ENCODE results near the gene PLPPR2.
A peak's percentile ranks its signal among the peaks of the same experiment; 100 is the strongest.

Gene PLPPR2

GRCh38 chr19:11356074-11356397 is 804 bp downstream of the PLPPR2 start:
- DNase-seq (ENCODE audit: insufficient read length, low spot score) (no peak), FAIRE-seq (no peak)
- no peak for TF ChIP-seq POLR2AphosphoS5 (IDR thresholded peaks at IDR 0.05; ENCODE audit: low read depth, low read length)
- TF ChIP-seq SPI1 (IDR thresholded peaks at IDR 0.05; ENCODE audit: low read depth, low read length), result no peak
- no peak for TF ChIP-seq PAX5 (IDR thresholded peaks at IDR 0.05; ENCODE audit: insufficient read depth, low read length, severe bottlenecking)
- no peak for TF ChIP-seq POU2F2 (IDR thresholded peaks at IDR 0.05; ENCODE audit: low read depth, low read length)
- no peak for TF ChIP-seq POLR2A (IDR thresholded peaks at IDR 0.05; ENCODE audit: low read depth, low read length)
- no peak for TF ChIP-seq TAF1 (IDR thresholded peaks at IDR 0.05; ENCODE audit: low read depth, low read length)

- FAIRE-seq (no peak), DNase-seq (ENCODE audit: insufficient read length, low spot score) (no peak)
- no peak for TF ChIP-seq SPI1 (IDR thresholded peaks at IDR 0.05; ENCODE audit: low read depth, low read length)
- TF ChIP-seq POU2F2 (IDR thresholded peaks at IDR 0.05; ENCODE audit: low read depth, low read length), result no peak
- no peak for TF ChIP-seq TAF1 (IDR thresholded peaks at IDR 0.05; ENCODE audit: low read depth, low read length)
- TF ChIP-seq PAX5 (IDR thresholded peaks at IDR 0.05; ENCODE audit: insufficient read depth, low read length, severe bottlenecking), result no peak
- no peak for TF ChIP-seq POLR2AphosphoS5 (IDR thresholded peaks at IDR 0.05; ENCODE audit: low read depth, low read length)
- TF ChIP-seq POLR2A (IDR thresholded peaks at IDR 0.05; ENCODE audit: low read depth, low read length), result no peak
Measured at GRCh38 chr19:11356676-11357550, 1.7 kb downstream of the PLPPR2 start.

GRCh38 chr19:11359421-11359820 is 4.2 kb downstream of the PLPPR2 start:
- FAIRE-seq, result no peak
- no peak for DNase-seq (ENCODE audit: insufficient read length, low spot score)
- TF ChIP-seq SPI1 (IDR thresholded peaks at IDR 0.05; ENCODE audit: low read depth, low read length) (no peak), TAF1 (IDR thresholded peaks at IDR 0.05; ENCODE audit: low read depth, low read length) (no peak), POLR2AphosphoS5 (IDR thresholded peaks at IDR 0.05; ENCODE audit: low read depth, low read length) (no peak)

- DNase-seq (ENCODE audit: insufficient read length, low spot score) (no peak), FAIRE-seq (peak; percentile 5)
- TF ChIP-seq POU2F2 (IDR thresholded peaks at IDR 0.05; ENCODE audit: low read depth, low read length) (no peak), PAX5 (IDR thresholded peaks at IDR 0.05; ENCODE audit: insufficient read depth, low read length, severe bottlenecking) (no peak), POLR2A (IDR thresholded peaks at IDR 0.05; ENCODE audit: low read depth, low read length) (no peak), POLR2AphosphoS5 (IDR thresholded peaks at IDR 0.05; ENCODE audit: low read depth, low read length) (no peak), SPI1 (IDR thresholded peaks at IDR 0.05; ENCODE audit: low read depth, low read length) (no peak), TAF1 (IDR thresholded peaks at IDR 0.05; ENCODE audit: low read depth, low read length) (no peak)
Measured at GRCh38 chr19:11361037-11361770, 6.0 kb downstream of the PLPPR2 start.

GRCh38 chr19:11361771-11362731 is 6.8 kb downstream of the PLPPR2 start:
- DNase-seq (ENCODE audit: insufficient read length, low spot score), result no peak
- no peak for TF ChIP-seq POU2F2 (IDR thresholded peaks at IDR 0.05; ENCODE audit: low read depth, low read length)
- no peak for TF ChIP-seq SPI1 (IDR thresholded peaks at IDR 0.05; ENCODE audit: low read depth, low read length)
- no peak for TF ChIP-seq PAX5 (IDR thresholded peaks at IDR 0.05; ENCODE audit: insufficient read depth, low read length, severe bottlenecking)
- no peak for TF ChIP-seq POLR2AphosphoS5 (IDR thresholded peaks at IDR 0.05; ENCODE audit: low read depth, low read length)
- TF ChIP-seq TAF1 (IDR thresholded peaks at IDR 0.05; ENCODE audit: low read depth, low read length), result no peak
- TF ChIP-seq POLR2A (IDR thresholded peaks at IDR 0.05; ENCODE audit: low read depth, low read length), result no peak
- no peak for FAIRE-seq

GRCh38 chr19:11363881-11364280 is 8.6 kb downstream of the PLPPR2 start:
- DNase-seq (ENCODE audit: insufficient read length, low spot score) (no peak), FAIRE-seq (no peak)
- TF ChIP-seq POLR2AphosphoS5 (IDR thresholded peaks at IDR 0.05; ENCODE audit: low read depth, low read length) (no peak), POU2F2 (IDR thresholded peaks at IDR 0.05; ENCODE audit: low read depth, low read length) (no peak), PAX5 (IDR thresholded peaks at IDR 0.05; ENCODE audit: insufficient read depth, low read length, severe bottlenecking) (no peak), POLR2A (IDR thresholded peaks at IDR 0.05; ENCODE audit: low read depth, low read length) (no peak), TAF1 (IDR thresholded peaks at IDR 0.05; ENCODE audit: low read depth, low read length) (no peak), SPI1 (IDR thresholded peaks at IDR 0.05; ENCODE audit: low read depth, low read length) (no peak)

GRCh38 chr19:11364296-11364904 is 9.2 kb downstream of the PLPPR2 start:
- TF ChIP-seq PAX5 (IDR thresholded peaks at IDR 0.05; ENCODE audit: insufficient read depth, low read length, severe bottlenecking), result no peak
- no peak for TF ChIP-seq POU2F2 (IDR thresholded peaks at IDR 0.05; ENCODE audit: low read depth, low read length)
- TF ChIP-seq POLR2A (IDR thresholded peaks at IDR 0.05; ENCODE audit: low read depth, low read length), result no peak
- no peak for TF ChIP-seq POLR2AphosphoS5 (IDR thresholded peaks at IDR 0.05; ENCODE audit: low read depth, low read length)
- no peak for TF ChIP-seq SPI1 (IDR thresholded peaks at IDR 0.05; ENCODE audit: low read depth, low read length)
- TF ChIP-seq TAF1 (IDR thresholded peaks at IDR 0.05; ENCODE audit: low read depth, low read length), result no peak
- DNase-seq (ENCODE audit: insufficient read length, low spot score) (no peak), FAIRE-seq (no peak)

- TF ChIP-seq SPI1 (IDR thresholded peaks at IDR 0.05; ENCODE audit: low read depth, low read length) (no peak), PAX5 (IDR thresholded peaks at IDR 0.05; ENCODE audit: insufficient read depth, low read length, severe bottlenecking) (no peak), POU2F2 (IDR thresholded peaks at IDR 0.05; ENCODE audit: low read depth, low read length) (no peak), POLR2AphosphoS5 (IDR thresholded peaks at IDR 0.05; ENCODE audit: low read depth, low read length) (no peak), POLR2A (IDR thresholded peaks at IDR 0.05; ENCODE audit: low read depth, low read length) (no peak), TAF1 (IDR thresholded peaks at IDR 0.05; ENCODE audit: low read depth, low read length) (no peak)
- DNase-seq (ENCODE audit: insufficient read length, low spot score) (no peak), FAIRE-seq (no peak)
Measured at GRCh38 chr19:11364935-11365334, 9.7 kb downstream of the PLPPR2 start.
